Measurements from ENCODE around the gene LPIN3. TPM values are rescaled to one million over a fixed set of nuclear protein-coding genes. Genes with fewer than 3 reads are reported as not detected.

Gene LPIN3
- total RNA-seq, 1 experiment from 2014 or later, result 15.3 TPM

- DNase-seq (ENCODE audit: low read depth), result no peak
These were observed 19.6 kb upstream of the LPIN3 start for GRCh38 chr20:41320976-41321375.

- DNase-seq (ENCODE audit: low read depth), result no peak
These were observed 13.4 kb upstream of the LPIN3 start for GRCh38 chr20:41327178-41327577.

- peak; percentile 99 for DNase-seq (ENCODE audit: low read depth)
These were observed 10.9 kb upstream of the LPIN3 start for GRCh38 chr20:41329435-41330342.

- no peak for DNase-seq (ENCODE audit: low read depth)
These were observed 10.3 kb upstream of the LPIN3 start for GRCh38 chr20:41330343-41330720.

- DNase-seq (ENCODE audit: low read depth), result no peak
These were observed 9.7 kb upstream of the LPIN3 start for GRCh38 chr20:41330941-41331340.

- no peak for DNase-seq (ENCODE audit: low read depth)
These were observed 8.9 kb upstream of the LPIN3 start for GRCh38 chr20:41331731-41332130.

GRCh38 chr20:41334036-41334435 lies 6.6 kb upstream of the LPIN3 start:
- DNase-seq (ENCODE audit: low read depth), result no peak

GRCh38 chr20:41334443-41335421 lies 5.9 kb upstream of the LPIN3 start:
- no peak for DNase-seq (ENCODE audit: low read depth)

GRCh38 chr20:41335591-41335990 lies 5.0 kb upstream of the LPIN3 start:
- DNase-seq (ENCODE audit: low read depth), result no peak

- no peak for DNase-seq (ENCODE audit: low read depth)
These were observed 3.7 kb upstream of the LPIN3 start for GRCh38 chr20:41336711-41337492.

- peak; percentile 52 for DNase-seq (ENCODE audit: low read depth)
These were observed 679 bp upstream of the LPIN3 start for GRCh38 chr20:41339957-41340326.

GRCh38 chr20:41342474-41343464 lies 2.1 kb downstream of the LPIN3 start:
- no peak for DNase-seq (ENCODE audit: low read depth)

- DNase-seq (ENCODE audit: low read depth), result no peak
These were observed 3.9 kb downstream of the LPIN3 start for GRCh38 chr20:41344477-41344876.

- peak; percentile 42 for DNase-seq (ENCODE audit: low read depth)
These were observed 4.5 kb downstream of the LPIN3 start for GRCh38 chr20:41344938-41345728.

GRCh38 chr20:41345729-41346067 lies 5.1 kb downstream of the LPIN3 start:
- no peak for DNase-seq (ENCODE audit: low read depth)

- DNase-seq (ENCODE audit: low read depth), result no peak
These were observed 7.2 kb downstream of the LPIN3 start for GRCh38 chr20:41347523-41348429.

- DNase-seq (ENCODE audit: low read depth), result no peak
These were observed 8.0 kb downstream of the LPIN3 start for GRCh38 chr20:41348430-41349172.

GRCh38 chr20:41349266-41349665 lies 8.6 kb downstream of the LPIN3 start:
- DNase-seq (ENCODE audit: low read depth), result no peak

Measured in LHCN-M2 (cell line).